ENCODE data around the gene SMIM14. TPM values are rescaled to one million over a fixed set of nuclear protein-coding genes. Genes with fewer than 3 reads are reported as not detected.

SMIM14 gene
- total RNA-seq, 1 donor from 2014 or later: 32.1 TPM

GRCh38 chr4:39565878-39566600 lies 72.6 kb downstream of the SMIM14 start:
- H3K4me1 Mint-ChIP-seq (ENCODE audit: unreplicated experiment): no peaks in the 10 kb centered on the region
- DNase-seq (ENCODE audit: extremely low spot score, unreplicated experiment): no peak
- H3K27ac Mint-ChIP-seq: peak overlapping the region; percentile 22
- no peak for TF ChIP-seq CTCF (conservative IDR thresholded peaks at IDR 0.05)
- H3K4me3 Mint-ChIP-seq: peak overlapping the region; percentile 28
- H3K36me3 Mint-ChIP-seq: peaks cover 14% of the 10 kb centered on the region
- no peaks in the 10 kb centered on the region for H3K27me3 Mint-ChIP-seq
- H3K9me3 Mint-ChIP-seq: peaks cover 6% of the 10 kb centered on the region

- Mint-ChIP-seq H3K4me3 (no peak overlapping the region), H3K27ac (no peak overlapping the region), H3K4me1 (ENCODE audit: unreplicated experiment) (peaks cover 19% of the 10 kb centered on the region), H3K9me3 (peaks cover 6% of the 10 kb centered on the region), H3K36me3 (peaks cover 18% of the 10 kb centered on the region), H3K27me3 (no peaks in the 10 kb centered on the region)
- DNase-seq (ENCODE audit: extremely low spot score, unreplicated experiment): no peak
- no peak for TF ChIP-seq CTCF (conservative IDR thresholded peaks at IDR 0.05)
These were observed 75.3 kb downstream of the SMIM14 start for GRCh38 chr4:39563346-39563847.

- Mint-ChIP-seq H3K36me3 (peaks cover 18% of the 10 kb centered on the region), H3K9me3 (peaks cover 6% of the 10 kb centered on the region), H3K27me3 (no peaks in the 10 kb centered on the region), H3K27ac (no peak overlapping the region), H3K4me3 (no peak overlapping the region), H3K4me1 (ENCODE audit: unreplicated experiment) (peaks cover 22% of the 10 kb centered on the region)
- TF ChIP-seq CTCF (conservative IDR thresholded peaks at IDR 0.05): no peak
- DNase-seq (ENCODE audit: extremely low spot score, unreplicated experiment): no peak
These were observed 75.9 kb downstream of the SMIM14 start for GRCh38 chr4:39562792-39563191.

- H3K27me3 Mint-ChIP-seq: no peaks in the 10 kb centered on the region
- no peak for DNase-seq (ENCODE audit: extremely low spot score, unreplicated experiment)
- H3K4me1 Mint-ChIP-seq (ENCODE audit: unreplicated experiment): peaks cover 22% of the 10 kb centered on the region
- peak overlapping the region; percentile 72 for H3K27ac Mint-ChIP-seq
- no peak for TF ChIP-seq CTCF (conservative IDR thresholded peaks at IDR 0.05)
- no peak overlapping the region for H3K4me3 Mint-ChIP-seq
- peaks cover 13% of the 10 kb centered on the region for H3K36me3 Mint-ChIP-seq
- no peaks in the 10 kb centered on the region for H3K9me3 Mint-ChIP-seq
These were observed 79.0 kb downstream of the SMIM14 start for GRCh38 chr4:39559626-39560025.

- DNase-seq (ENCODE audit: extremely low spot score, unreplicated experiment): no peak
- no peaks in the 10 kb centered on the region for H3K9me3 Mint-ChIP-seq
- TF ChIP-seq CTCF (conservative IDR thresholded peaks at IDR 0.05): no peak
These were observed 83.2 kb downstream of the SMIM14 start for GRCh38 chr4:39555472-39555871.

More at GRCh38 chr4:39555472-39555871, 83.2 kb downstream of the SMIM14 start:
- no peak overlapping the region for H3K4me3 Mint-ChIP-seq
- H3K36me3 Mint-ChIP-seq: peaks cover 14% of the 10 kb centered on the region
- no peak overlapping the region for H3K27ac Mint-ChIP-seq
- no peaks in the 10 kb centered on the region for H3K27me3 Mint-ChIP-seq
- H3K4me1 Mint-ChIP-seq (ENCODE audit: unreplicated experiment): peaks cover 18% of the 10 kb centered on the region
